ES-I3 (cell line): ENCODE data around the gene PLIN5.

Source experiments
- H3K36me3 ChIP-seq: 2 replicates; pipeline ENCODE4 v1.6.1; 2013; ENCODE audit warnings: mild to moderate bottlenecking, low read length, control low read depth, moderate library complexity; ENCODE audit not compliant: insufficient read depth
- H3K4me1 ChIP-seq: 2 replicates; pipeline ENCODE4 v1.6.1; 2013; ENCODE audit warnings: mild to moderate bottlenecking, control low read depth, low read length; ENCODE audit not compliant: insufficient read depth
- H3K9ac ChIP-seq: 2 replicates; pipeline ENCODE4 v1.6.1; 2013; ENCODE audit warnings: low read depth, mild to moderate bottlenecking, low read length, moderate library complexity
- H3K9me3 ChIP-seq: 2 replicates; pipeline ENCODE4 v1.6.1; 2013; ENCODE audit warnings: mild to moderate bottlenecking, low read length, moderate library complexity; ENCODE audit not compliant: control insufficient read depth, insufficient read depth

Gene PLIN5

DNA sequence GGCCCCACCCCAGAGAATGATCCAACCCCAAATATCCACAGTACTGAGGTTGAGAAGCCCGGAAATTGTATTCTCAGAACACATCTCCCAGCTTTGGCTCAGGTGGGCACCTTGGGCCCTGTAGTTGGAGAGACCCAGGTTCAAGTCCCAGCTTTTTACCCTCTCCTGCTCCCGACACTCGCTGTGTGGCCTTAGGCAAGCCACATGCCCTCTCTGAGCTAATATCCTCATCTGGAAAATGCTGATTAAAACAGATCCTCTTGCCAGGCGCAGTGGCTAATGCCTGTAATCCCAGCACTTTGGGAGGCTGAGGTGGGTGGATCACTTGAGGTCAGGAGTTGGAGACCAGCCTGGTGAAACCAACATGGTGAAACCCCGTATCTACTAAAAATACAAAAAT, 19.3 kb downstream of the PLIN5 start:
- Histone ChIP-seq H3K4me1 (peaks cover 7% of the 10 kb centered on the region; the same call in 1 of the 2 replicates), H3K9ac (no peak overlapping the region), H3K36me3 (no peaks in the 10 kb centered on the region), H3K9me3 (no peaks in the 10 kb centered on the region)

- Histone ChIP-seq H3K9me3 (no peaks in the 10 kb centered on the region), H3K36me3 (no peaks in the 10 kb centered on the region), H3K9ac (no peak overlapping the region), H3K4me1 (peaks cover 2% of the 10 kb centered on the region; the same call in 1 of the 2 replicates)
Measured at GRCh38 chr19:4513248-4513647, 21.8 kb downstream of the PLIN5 start.

- Histone ChIP-seq H3K9ac (no peak overlapping the region), H3K36me3 (no peaks in the 10 kb centered on the region), H3K9me3 (no peaks in the 10 kb centered on the region), H3K4me1 (no peaks in the 10 kb centered on the region; the same call in 1 of the 2 replicates)
Measured at GRCh38 chr19:4512070-4512469, 23.0 kb downstream of the PLIN5 start.

DNA sequence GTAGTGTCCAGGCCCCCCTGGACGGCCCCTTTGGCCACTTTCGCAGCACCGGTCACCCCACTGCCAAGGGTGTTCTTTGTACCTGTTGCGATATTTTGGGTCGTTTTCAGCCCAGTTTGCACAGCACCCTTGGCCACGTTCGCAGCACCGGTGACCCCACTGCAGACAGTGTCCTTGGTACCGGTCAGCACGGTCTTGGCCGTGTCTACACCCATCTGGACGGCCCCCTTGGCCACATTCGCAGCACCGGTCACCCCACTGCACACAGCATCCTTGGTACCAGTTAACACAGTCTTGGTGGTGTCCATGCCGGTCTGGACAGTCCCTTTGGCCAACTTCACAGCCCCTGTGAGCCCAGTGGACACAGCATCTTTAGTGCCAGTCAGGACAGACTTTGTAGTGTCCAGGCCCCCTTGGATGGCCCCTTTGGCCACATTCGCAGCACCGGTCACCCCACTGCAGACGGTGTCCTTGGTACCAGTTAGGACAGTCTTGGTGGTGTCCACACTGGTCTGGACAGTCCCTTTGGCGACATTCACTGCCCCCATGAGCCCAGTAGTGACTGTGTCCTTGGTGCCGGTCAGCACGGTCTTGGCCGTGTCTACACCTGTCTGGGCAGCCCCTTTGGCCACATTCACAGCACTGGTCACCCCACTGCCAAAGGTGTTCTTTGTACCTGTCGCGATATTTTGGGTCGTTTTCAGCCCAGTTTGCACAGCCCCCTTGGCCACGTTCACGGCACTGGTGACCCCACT, 23.5 kb downstream of the PLIN5 start:
- H3K9ac ChIP-seq = no peak overlapping the region
- no peaks in the 10 kb centered on the region; the same call in 1 of the 2 replicates for H3K4me1 ChIP-seq
- no peaks in the 10 kb centered on the region for H3K36me3 ChIP-seq
- no peaks in the 10 kb centered on the region for H3K9me3 ChIP-seq

DNA sequence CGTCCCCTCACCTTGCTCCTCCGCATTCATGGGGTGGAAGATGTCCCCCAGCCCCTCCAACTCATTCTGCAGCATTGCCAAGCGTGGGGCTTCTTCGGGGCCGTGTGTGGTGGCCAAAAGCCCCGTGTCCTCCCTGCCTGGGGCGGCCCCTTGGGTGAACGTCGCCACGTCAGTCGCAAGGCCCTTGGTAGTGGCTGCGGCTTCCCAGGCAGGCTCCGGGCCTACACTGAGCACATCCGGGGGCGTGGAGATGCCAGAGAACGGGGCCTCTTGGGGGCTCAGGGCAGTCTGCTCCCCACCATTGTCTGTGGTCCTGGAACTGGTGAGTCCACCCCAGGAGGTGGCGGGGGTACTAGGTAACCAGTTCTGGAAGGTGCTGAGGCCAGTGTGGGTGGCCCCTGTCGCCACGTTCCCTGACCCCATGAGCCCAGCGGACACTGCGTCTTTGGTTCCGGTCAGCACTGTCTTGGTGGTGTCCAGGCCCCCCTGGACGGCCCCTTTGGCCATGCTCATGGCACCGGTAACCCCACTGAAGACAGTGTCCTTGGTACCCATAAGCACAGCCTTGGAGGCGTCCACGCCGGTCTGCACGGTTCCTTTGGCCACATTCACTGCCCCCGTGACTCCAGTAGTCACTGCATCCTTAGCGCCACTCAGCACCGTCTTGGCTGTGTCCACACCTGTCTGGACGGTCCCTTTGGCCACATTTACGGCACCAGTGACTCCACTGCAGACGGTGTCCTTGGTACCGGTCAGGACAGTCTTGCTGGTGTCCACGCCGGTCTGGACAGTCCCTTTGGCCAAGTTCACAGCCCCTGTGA, 24.4 kb downstream of the PLIN5 start:
- Histone ChIP-seq H3K9me3 (no peaks in the 10 kb centered on the region), H3K4me1 (no peaks in the 10 kb centered on the region), H3K36me3 (no peaks in the 10 kb centered on the region), H3K9ac (no peak overlapping the region)

GRCh38 chr19:4508698-4509097, 26.3 kb downstream of the PLIN5 start:
- Histone ChIP-seq H3K9ac (no peak overlapping the region), H3K4me1 (no peaks in the 10 kb centered on the region), H3K9me3 (no peaks in the 10 kb centered on the region), H3K36me3 (no peaks in the 10 kb centered on the region)

GRCh38 chr19:4507804-4508203, 27.2 kb downstream of the PLIN5 start:
- Histone ChIP-seq H3K4me1 (no peaks in the 10 kb centered on the region), H3K9me3 (no peaks in the 10 kb centered on the region), H3K9ac (no peak overlapping the region), H3K36me3 (no peaks in the 10 kb centered on the region)

- no peaks in the 10 kb centered on the region for H3K9me3 ChIP-seq
- H3K9ac ChIP-seq = no peak overlapping the region
- no peaks in the 10 kb centered on the region for H3K4me1 ChIP-seq
- H3K36me3 ChIP-seq = no peaks in the 10 kb centered on the region
Measured at GRCh38 chr19:4507150-4507452, 27.9 kb downstream of the PLIN5 start.

DNA sequence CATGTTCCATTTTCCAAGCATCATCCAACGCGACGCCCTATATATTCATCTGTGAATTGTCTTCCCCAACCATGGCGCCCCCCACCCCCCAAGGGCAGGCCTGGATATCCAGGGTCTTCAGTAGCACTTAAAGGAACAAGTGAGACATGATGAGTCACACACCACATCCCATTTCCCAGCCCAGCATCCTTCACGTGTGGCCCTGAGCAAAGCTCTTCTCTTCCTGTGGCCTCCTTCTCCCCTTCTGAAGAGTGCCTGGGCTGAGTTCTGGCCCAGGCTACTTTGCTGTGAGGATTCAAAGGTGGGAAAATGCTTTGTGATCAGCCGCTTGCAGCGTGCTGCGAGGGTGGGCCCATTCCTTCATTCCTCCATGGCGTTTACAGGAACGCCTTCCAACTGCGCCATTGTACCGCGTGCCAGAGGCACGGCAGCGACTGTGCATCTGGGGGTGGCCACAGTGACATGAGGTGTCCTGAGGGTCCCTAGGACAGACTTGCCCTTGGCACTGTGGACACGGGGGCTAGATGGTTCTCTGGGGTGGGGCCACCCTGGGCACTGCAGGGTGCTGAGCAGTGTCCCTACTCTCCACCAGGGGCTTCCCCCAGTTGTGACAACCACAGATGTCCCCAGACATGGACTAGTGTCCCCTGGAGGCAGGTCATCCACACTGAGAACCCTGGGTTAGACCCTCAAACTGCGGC, 28.4 kb downstream of the PLIN5 start:
- Histone ChIP-seq H3K9ac (no peak overlapping the region), H3K36me3 (no peaks in the 10 kb centered on the region), H3K9me3 (no peaks in the 10 kb centered on the region), H3K4me1 (no peaks in the 10 kb centered on the region)

DNA sequence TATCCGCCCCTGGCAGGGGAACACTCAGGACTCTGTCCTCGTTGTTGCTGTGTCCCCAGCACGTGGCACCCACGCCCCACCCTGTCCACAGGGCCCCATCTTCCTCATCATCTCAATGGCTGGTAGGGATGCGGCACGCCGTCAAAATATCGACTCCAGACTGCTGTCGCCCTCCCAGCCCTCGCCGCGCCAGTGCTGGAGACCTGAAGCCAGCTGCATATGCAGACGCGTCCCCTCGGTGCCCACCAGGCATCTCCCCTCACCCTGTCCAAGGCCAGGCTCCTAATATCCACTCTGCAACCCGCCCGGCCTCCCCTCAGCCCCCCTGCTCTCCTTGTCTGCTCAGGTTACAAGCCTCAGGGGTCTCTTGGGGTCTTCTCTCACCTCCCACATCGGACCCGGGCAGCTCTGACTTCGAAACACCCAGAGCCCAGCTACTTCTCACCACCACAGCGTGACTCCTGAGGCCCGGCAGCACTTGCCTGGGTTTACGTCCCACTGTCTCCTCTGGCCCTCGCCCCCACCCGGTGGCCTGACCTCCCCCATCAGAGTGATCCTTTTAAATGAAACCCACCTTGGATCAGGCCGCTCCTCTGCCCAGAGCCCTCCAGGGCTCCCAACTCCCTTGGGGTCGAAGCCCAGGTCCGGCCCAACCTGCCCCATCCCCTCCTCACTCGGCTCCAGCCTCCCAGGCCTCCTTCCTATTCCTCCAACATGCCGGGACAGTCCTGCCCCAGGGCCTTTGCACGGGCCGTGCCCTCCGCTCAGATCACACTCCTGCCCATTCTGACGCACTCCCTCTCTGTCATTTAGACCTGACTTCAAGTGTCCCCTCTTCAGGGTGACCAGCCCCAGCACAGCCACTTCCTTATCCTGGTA, 29.2 kb downstream of the PLIN5 start:
- H3K9ac ChIP-seq = no peak overlapping the region
- H3K9me3 ChIP-seq = no peaks in the 10 kb centered on the region
- no peaks in the 10 kb centered on the region for H3K36me3 ChIP-seq
- H3K4me1 ChIP-seq = no peaks in the 10 kb centered on the region

DNA sequence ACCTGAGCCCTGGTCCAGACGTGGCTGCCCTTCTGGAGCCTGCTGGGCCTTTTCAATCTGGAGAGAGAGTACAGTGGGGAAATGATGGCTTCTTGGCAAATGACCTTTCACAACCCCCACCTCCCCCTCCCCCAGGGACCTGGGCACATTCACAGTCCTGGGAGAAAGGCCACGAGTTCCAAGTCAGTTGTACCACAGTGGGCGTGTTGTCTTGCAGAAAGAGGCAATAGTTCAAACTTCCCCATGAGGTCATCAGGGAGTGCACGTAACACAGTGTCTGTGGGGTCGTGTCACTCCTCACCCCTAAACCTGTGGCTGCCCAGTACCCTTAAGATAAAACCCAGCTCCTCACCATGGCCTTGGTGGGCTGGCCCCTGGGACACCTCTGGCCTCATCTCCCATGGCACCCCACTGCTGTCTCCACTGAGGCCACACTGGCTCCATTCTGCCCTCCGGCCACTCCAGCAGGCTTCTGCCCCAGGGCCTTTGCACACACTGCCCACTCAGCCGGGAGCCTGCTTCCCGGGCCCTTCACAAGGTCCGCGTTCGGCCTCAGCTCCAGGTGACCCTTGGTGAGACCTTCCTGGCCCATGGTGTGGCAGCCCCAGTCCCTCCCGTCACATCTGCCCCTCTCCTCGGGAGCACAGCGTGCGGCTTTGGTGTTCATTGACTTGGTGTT, 30.0 kb downstream of the PLIN5 start:
- H3K4me1 ChIP-seq = no peaks in the 10 kb centered on the region
- H3K9me3 ChIP-seq = no peaks in the 10 kb centered on the region

GRCh38 chr19:4504297-4504701, 30.7 kb downstream of the PLIN5 start:
- Histone ChIP-seq H3K36me3 (no peaks in the 10 kb centered on the region), H3K9ac (no peak overlapping the region), H3K4me1 (no peaks in the 10 kb centered on the region), H3K9me3 (no peaks in the 10 kb centered on the region)

More for the DNA sequence above, 30.0 kb downstream of the PLIN5 start:
- no peak overlapping the region for H3K9ac ChIP-seq
- H3K36me3 ChIP-seq = no peaks in the 10 kb centered on the region

- Histone ChIP-seq H3K9me3 (no peaks in the 10 kb centered on the region), H3K9ac (no peak overlapping the region), H3K4me1 (no peaks in the 10 kb centered on the region), H3K36me3 (no peaks in the 10 kb centered on the region)
Measured at GRCh38 chr19:4503825-4504170, 31.2 kb downstream of the PLIN5 start.
